Calu3 (cell line): Measurements from ENCODE around the gene SLC22A23. TPM values are rescaled to one million over a fixed set of nuclear protein-coding genes. Genes with fewer than 3 reads are reported as not detected.

Source experiments
- BruUV-seq: library from RNA; stranded (reverse); fragments of 400-500 nt; replicated peaks from 2 replicates; lab custom pipeline; 2021; lab: Mats Ljungman, UMichigan
- CTCF ChIA-PET: fragments of 300-600 bp; sonication (Branson Sonifier 250); formaldehyde crosslinking; loops from one replicate; lab custom pipeline; 2022; ENCODE audit warnings: antibody characterized with exemption; lab: Charles Lee
- DNase-seq: peaks from one replicate; pipeline ENCODE4 v3.0.0; 2022
- H3K27ac Mint-ChIP-seq: one replicate; pipeline ENCODE4 v1.8.0; 2022; ENCODE audit warnings: mixed read lengths; ENCODE audit not compliant: unreplicated experiment
- H3K27me3 Mint-ChIP-seq: one replicate; pipeline ENCODE4 v1.8.0; 2022; ENCODE audit warnings: mixed read lengths; ENCODE audit not compliant: unreplicated experiment
- H3K36me3 Mint-ChIP-seq: one replicate; pipeline ENCODE4 v1.8.0; 2022; ENCODE audit warnings: mild to moderate bottlenecking, moderate library complexity, mixed read lengths; ENCODE audit not compliant: insufficient read depth, unreplicated experiment
- H3K4me1 Mint-ChIP-seq: one replicate; pipeline ENCODE4 v1.8.0; 2022; ENCODE audit warnings: mild to moderate bottlenecking, low read depth, mixed read lengths; ENCODE audit not compliant: unreplicated experiment
- H3K4me3 Mint-ChIP-seq: one replicate; pipeline ENCODE4 v1.8.0; 2022; ENCODE audit warnings: mild to moderate bottlenecking, low read depth, moderate library complexity, mixed read lengths; ENCODE audit not compliant: unreplicated experiment
- H3K9me3 Mint-ChIP-seq: one replicate; pipeline ENCODE4 v1.8.0; 2022; ENCODE audit warnings: low read depth, mixed read lengths; ENCODE audit not compliant: unreplicated experiment
- CTCF ChIP-seq: fragments of 200-600 bp; IDR thresholded peaks from one replicate; pipeline ENCODE4 v1.8.0; 2022; ENCODE audit warnings: antibody characterized with exemption; ENCODE audit not compliant: unreplicated experiment
- intact Hi-C: fragments of 100-400 bp; cut with micrococcal nuclease; formaldehyde crosslinking; loops from one replicate; pipeline ENCODE4 v1.10.0; 2022; ENCODE audit not compliant: unreplicated experiment
- total RNA-seq: library from RNA; stranded (reverse); gene quantifications from 2 replicates; pipeline ENCODE4 v1.2.3, GENCODE V29; 2022

Gene SLC22A23
- total RNA-seq, 1 experiment from 2014 or later = 3.9 TPM

- no peaks in the 10 kb centered on the region for H3K36me3 Mint-ChIP-seq
- no peak overlapping the region for H3K27ac Mint-ChIP-seq
- DNase-seq = no peak
- intact Hi-C loops = no loop called here
- peaks cover 12% of the 10 kb centered on the region for H3K27me3 Mint-ChIP-seq
- no peak overlapping the region for H3K4me3 Mint-ChIP-seq
- peaks cover 15% of the 10 kb centered on the region for H3K4me1 Mint-ChIP-seq
- H3K9me3 Mint-ChIP-seq = no peaks in the 10 kb centered on the region
- TF ChIP-seq CTCF = no peak
- BruUV-seq = no TSS peak
- CTCF ChIA-PET = no interaction called here
Measured at GRCh38 chr6:3325210-3325609, 131.6 kb downstream of the SLC22A23 start.

- Mint-ChIP-seq H3K4me3 (no peak overlapping the region), H3K36me3 (no peaks in the 10 kb centered on the region), H3K27me3 (peaks cover 12% of the 10 kb centered on the region), H3K4me1 (peaks cover 15% of the 10 kb centered on the region), H3K9me3 (no peaks in the 10 kb centered on the region), H3K27ac (no peak overlapping the region)
- intact Hi-C loops = no loop called here
- no peak for TF ChIP-seq CTCF
- DNase-seq = no peak
- CTCF ChIA-PET = no interaction called here
- BruUV-seq = no TSS peak
Measured at GRCh38 chr6:3324262-3324942, 132.4 kb downstream of the SLC22A23 start.

- H3K27me3 Mint-ChIP-seq = peaks cover 16% of the 10 kb centered on the region
- H3K9me3 Mint-ChIP-seq = no peaks in the 10 kb centered on the region
- BruUV-seq = no TSS peak
- H3K36me3 Mint-ChIP-seq = no peaks in the 10 kb centered on the region
- CTCF ChIA-PET = no interaction called here
- no peak overlapping the region for H3K4me3 Mint-ChIP-seq
- H3K27ac Mint-ChIP-seq = no peak overlapping the region
- no peak for DNase-seq
- intact Hi-C loops = no loop called here
- no peak for TF ChIP-seq CTCF
- H3K4me1 Mint-ChIP-seq = peaks cover 15% of the 10 kb centered on the region
Measured at GRCh38 chr6:3323696-3324261, 133.1 kb downstream of the SLC22A23 start.

- no peak for TF ChIP-seq CTCF
- no peak overlapping the region for H3K4me3 Mint-ChIP-seq
- peaks cover 15% of the 10 kb centered on the region for H3K4me1 Mint-ChIP-seq
- no peaks in the 10 kb centered on the region for H3K9me3 Mint-ChIP-seq
- H3K27me3 Mint-ChIP-seq = peaks cover 16% of the 10 kb centered on the region
- intact Hi-C loops = no loop called here
- CTCF ChIA-PET = no interaction called here
- no peak for DNase-seq
- H3K27ac Mint-ChIP-seq = no peak overlapping the region
- no TSS peak for BruUV-seq
- no peaks in the 10 kb centered on the region for H3K36me3 Mint-ChIP-seq
Measured at GRCh38 chr6:3323148-3323547, 133.7 kb downstream of the SLC22A23 start.
